PC-3 (cell line): ENCODE data around the gene ATG5. TPM values are rescaled to one million over a fixed set of nuclear protein-coding genes. Genes with fewer than 3 reads are reported as not detected.

Experiments
- ATAC-seq: fragments of 200-7000 bp; cut with Tn5 transposase; 2 replicates; pipeline ENCODE4 v1.9.1; 2020; ENCODE audit warnings: mild to moderate bottlenecking, moderate library complexity
- BruUV-seq: library from RNA; stranded (reverse); fragments of 400-500 nt; replicated peaks from 2 replicates; lab custom pipeline; 2021; lab: Mats Ljungman, UMichigan
- CTCF ChIA-PET: fragments of 300-600 bp; sonication (Branson Sonifier 250); formaldehyde crosslinking; loops from one replicate; lab custom pipeline; 2022; ENCODE audit warnings: antibody characterized with exemption; lab: Charles Lee
- POLR2A ChIA-PET: fragments of 300-600 bp; sonication (Branson Sonifier 250); formaldehyde crosslinking; loops from one replicate; lab custom pipeline; 2022; ENCODE audit warnings: antibody characterized with exemption; ENCODE audit not compliant: unreplicated experiment; lab: Charles Lee
- DNase-seq: peaks from one replicate; pipeline ENCODE4 v3.0.0-alpha.2; 2015
- H2AFZ ChIP-seq: fragments of 300-600 bp; sonication (generic); 2 replicates; pipeline ENCODE4 v1.6.0; 2016; ENCODE audit warnings: antibody characterized with exemption, low read length
- H3F3A ChIP-seq: fragments of 300-600 bp; sonication (generic); one replicate; pipeline ENCODE4 v1.6.0; 2017; ENCODE audit warnings: antibody characterized with exemption, low read length, control low read depth, mild to moderate bottlenecking; ENCODE audit not compliant: unreplicated experiment
- H3K27ac ChIP-seq: fragments of 300-600 bp; sonication (generic); 2 replicates; pipeline ENCODE4 v1.5.1; 2016; ENCODE audit warnings: mild to moderate bottlenecking, low read length
- H3K27me3 ChIP-seq: fragments of 300-600 bp; sonication (generic); 2 replicates; pipeline ENCODE4 v1.6.1; 2016; ENCODE audit warnings: low read length, mixed read lengths
- H3K36me3 ChIP-seq: fragments of 300-600 bp; sonication (generic); 2 replicates; pipeline ENCODE4 v1.6.1; 2016; ENCODE audit warnings: low read depth, mixed run types, low read length, mixed read lengths
- H3K4me1 ChIP-seq: fragments of 300-600 bp; sonication (generic); 2 replicates; pipeline ENCODE4 v1.5.1; 2016; ENCODE audit warnings: low read length; ENCODE audit not compliant: insufficient read depth
- H3K4me2 ChIP-seq: fragments of 300-600 bp; sonication (generic); 2 replicates; pipeline ENCODE4 v1.6.0; 2016; ENCODE audit warnings: low read length
- H3K4me3 ChIP-seq: fragments of 300-600 bp; sonication (generic); 2 replicates; pipeline ENCODE4 v1.5.1; 2016; ENCODE audit warnings: mild to moderate bottlenecking, low read length, mixed read lengths
- H3K79me2 ChIP-seq: fragments of 300-600 bp; sonication (generic); 2 replicates; pipeline ENCODE4 v1.6.1; 2017; ENCODE audit warnings: low read length, mixed read lengths
- H3K9ac ChIP-seq: fragments of 300-600 bp; sonication (generic); 2 replicates; pipeline ENCODE4 v1.6.0; 2016; ENCODE audit warnings: mild to moderate bottlenecking, low read length
- H3K9me2 ChIP-seq: fragments of 300-600 bp; sonication (generic); replicated peaks from 2 replicates; pipeline ENCODE4 v1.6.1; 2016; ENCODE audit warnings: mixed run types, low read length, mixed read lengths
- H3K9me3 ChIP-seq: fragments of 300-600 bp; sonication (generic); 2 replicates; pipeline ENCODE4 v1.6.1; 2016; ENCODE audit warnings: low read length, mixed read lengths
- H4K20me1 ChIP-seq: fragments of 300-600 bp; sonication (generic); 2 replicates; pipeline ENCODE4 v1.6.1; 2016; ENCODE audit warnings: low read length, mixed read lengths
- CTCF ChIP-seq: fragments of 300-600 bp; sonication (generic); conservative IDR thresholded peaks from 2 replicates; pipeline ENCODE4 v1.5.1; 2017; ENCODE audit warnings: antibody characterized with exemption, low read depth, mild to moderate bottlenecking, low read length
- EZH2 ChIP-seq: fragments of 300-600 bp; sonication (generic); IDR thresholded peaks from one replicate; pipeline ENCODE4 v1.6.1; 2017; ENCODE audit warnings: antibody characterized with exemption, mild to moderate bottlenecking, low read length; ENCODE audit not compliant: unreplicated experiment
- EZH2phosphoT487 ChIP-seq: fragments of 300-600 bp; sonication (generic); IDR thresholded peaks from 2 replicates; pipeline ENCODE4 v1.6.1; 2018; ENCODE audit warnings: mild to moderate bottlenecking, antibody characterized with exemption, low read length, borderline replicate concordance
- intact Hi-C: fragments of 100-400 bp; cut with micrococcal nuclease; formaldehyde crosslinking; loops from 2 replicates; pipeline ENCODE4 v1.9.0; 2023
- total RNA-seq: library from RNA; depleted of rRNA; stranded (reverse); fragments of >200 nt; gene quantifications from 2 replicates; pipeline ENCODE4 v1.2.3, GENCODE V29; 2014

Gene ATG5
- total RNA-seq, 1 experiment from 2014 or later, result 38.8 TPM

DNA sequence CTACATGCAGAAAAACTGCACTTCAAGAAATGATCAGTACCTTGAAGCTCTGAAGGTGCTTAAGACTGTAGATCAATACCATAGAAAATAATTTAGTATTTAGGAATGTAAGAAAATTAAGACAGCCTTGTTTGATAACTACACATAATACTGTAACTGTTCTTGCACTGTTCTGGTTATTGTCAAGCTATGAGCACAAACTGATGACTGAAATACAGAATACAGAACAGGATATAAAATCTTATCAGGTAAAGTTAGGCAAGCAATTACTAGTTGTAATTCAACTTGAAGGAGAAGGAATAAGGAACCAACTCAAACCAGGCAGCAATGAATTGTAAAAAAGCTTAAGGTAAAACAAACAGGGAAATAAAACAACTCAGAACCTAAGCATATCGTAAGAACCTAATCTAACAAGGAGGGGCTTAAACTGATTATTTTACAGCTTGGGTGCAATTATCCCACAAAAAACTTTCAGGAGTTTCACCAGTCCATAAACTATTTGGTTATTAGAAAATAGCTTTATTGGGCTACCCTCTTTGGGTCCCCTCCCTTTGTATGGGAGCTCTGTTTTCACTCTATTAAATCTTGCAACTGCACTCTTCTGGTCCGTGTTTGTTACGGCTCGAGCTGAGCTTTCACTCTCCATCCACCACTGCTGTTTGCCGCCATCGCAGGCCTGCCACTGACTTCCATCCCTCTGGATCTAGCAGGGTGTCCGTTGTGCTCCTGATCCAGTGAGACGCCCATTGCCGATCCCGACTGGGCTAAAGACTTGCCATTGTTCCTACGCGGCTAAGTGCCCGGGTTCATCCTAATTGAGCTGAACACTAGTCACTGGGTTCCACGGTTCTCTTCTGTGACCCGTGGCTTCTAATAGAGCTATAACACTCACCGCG is 97.7 kb downstream of the ATG5 start:
- no peak for DNase-seq
- Histone ChIP-seq H3K4me2 (no peak overlapping the region), H3K4me1 (peaks cover 21% of the 10 kb centered on the region), H2AFZ (no peak overlapping the region), H3K4me3 (no peak overlapping the region), H3K9ac (no peak overlapping the region), H3K79me2 (0 out of 2 replicates have a peak, but pooled peaks cover 22% of the 10 kb centered on the region), H3K36me3 (no peaks in the 10 kb centered on the region), H3F3A (no peaks in the 10 kb centered on the region), H3K27ac (no peak overlapping the region), H3K27me3 (no peaks in the 10 kb centered on the region), H3K9me3 (no peaks in the 10 kb centered on the region), H3K9me2 (no peaks in the 10 kb centered on the region), H4K20me1 (no peaks in the 10 kb centered on the region)
- intact Hi-C loops, result no loop called here
- TF ChIP-seq CTCF, result no peak
- POLR2A ChIA-PET, result no interaction called here
- BruUV-seq, result no TSS peak
- no peak for ATAC-seq
- CTCF ChIA-PET, result no interaction called here

- Histone ChIP-seq H3K27me3 (no peaks in the 10 kb centered on the region), H2AFZ (no peak overlapping the region), H3K4me2 (no peak overlapping the region), H4K20me1 (no peaks in the 10 kb centered on the region), H3F3A (no peaks in the 10 kb centered on the region), H3K9me3 (no peaks in the 10 kb centered on the region), H3K36me3 (no peaks in the 10 kb centered on the region), H3K4me1 (peaks cover 21% of the 10 kb centered on the region), H3K27ac (peak overlapping the region; percentile 66; the same call in 1 of the 2 replicates), H3K4me3 (no peak overlapping the region), H3K9me2 (no peaks in the 10 kb centered on the region), H3K79me2 (0 out of 2 replicates have a peak, but pooled peaks cover 22% of the 10 kb centered on the region), H3K9ac (no peak overlapping the region)
- TF ChIP-seq EZH2 (no peak), EZH2phosphoT487 (no peak), CTCF (no peak)
- intact Hi-C loops, result no loop called here
- ChIA-PET POLR2A (no interaction called here), CTCF (no interaction called here)
- ATAC-seq (no peak), DNase-seq (no peak)
- no TSS peak for BruUV-seq
Observed at GRCh38 chr6:106226676-106227075, 98.9 kb downstream of the ATG5 start.

GRCh38 chr6:106225581-106225980 is 100.0 kb downstream of the ATG5 start:
- intact Hi-C loops, result loop anchor here (2.0 kb wide), 1 partner anchor 75 kb away; no protein-coding TSS in a partner anchor
- DNase-seq (peak; percentile 65), ATAC-seq (peak; percentile 90)
- H2AFZ ChIP-seq, result no peak overlapping the region
- H3K27me3 ChIP-seq, result no peaks in the 10 kb centered on the region
- H3K4me2 ChIP-seq, result peak overlapping the region; percentile 73
- H4K20me1 ChIP-seq, result no peaks in the 10 kb centered on the region
- no peaks in the 10 kb centered on the region for H3F3A ChIP-seq
- no peaks in the 10 kb centered on the region for H3K9me2 ChIP-seq
- ChIA-PET CTCF (interaction anchor here (0.5 to 0.8 kb wide), 3 partner anchors 76 to 140 kb away, joined by 3 read pairs; no protein-coding TSS in a partner anchor), POLR2A (no interaction called here)
- BruUV-seq, result no TSS peak
- TF ChIP-seq CTCF, result no peak
- no peak for TF ChIP-seq EZH2
- TF ChIP-seq EZH2phosphoT487, result no peak
- H3K9me3 ChIP-seq, result no peaks in the 10 kb centered on the region
- no peak overlapping the region for H3K4me3 ChIP-seq
- H3K36me3 ChIP-seq, result no peaks in the 10 kb centered on the region
- peaks cover 21% of the 10 kb centered on the region for H3K4me1 ChIP-seq
- H3K27ac ChIP-seq, result peak overlapping the region; percentile 66
- no peak overlapping the region for H3K9ac ChIP-seq
- H3K79me2 ChIP-seq, result 0 out of 2 replicates have a peak, but pooled peaks cover 22% of the 10 kb centered on the region
